HFFc6 (cell line): ENCODE results near the gene MYLK. TPM values are rescaled to one million over a fixed set of nuclear protein-coding genes. Genes with fewer than 3 reads are reported as not detected.
"Not testable (repeated sequence)": the region's sequence is repeated elsewhere in the genome, so short reads cannot be mapped to it uniquely, and the experiment has no call there.

ENCODE experiments used
- DNase-seq: peaks from one replicate; pipeline ENCODE4 v3.0.0-alpha.2; 2018
- H3K27ac Mint-ChIP-seq: 2 replicates; pipeline ENCODE4 v1.8.0; 2020; ENCODE audit warnings: mild to moderate bottlenecking, mixed read lengths
- H3K27me3 Mint-ChIP-seq: 2 replicates; pipeline ENCODE4 v1.8.0; 2021; ENCODE audit warnings: mild to moderate bottlenecking, moderate library complexity, mixed read lengths; ENCODE audit not compliant: insufficient read depth
- H3K36me3 Mint-ChIP-seq: 2 replicates; pipeline ENCODE4 v1.8.0; 2021; ENCODE audit warnings: low read depth, mixed read lengths
- H3K4me1 Mint-ChIP-seq: 2 replicates; pipeline ENCODE4 v1.8.0; 2020; ENCODE audit warnings: low read depth, mixed read lengths
- H3K4me3 Mint-ChIP-seq: 2 replicates; pipeline ENCODE4 v1.8.0; 2020; ENCODE audit warnings: mild to moderate bottlenecking, moderate library complexity, mixed read lengths
- H3K9me3 Mint-ChIP-seq: 2 replicates; pipeline ENCODE4 v1.8.0; 2020; ENCODE audit warnings: mild to moderate bottlenecking, mixed read lengths
- CTCF ChIP-seq: fragments of 200-600 bp; sonication (generic); IDR thresholded peaks from 2 replicates; pipeline ENCODE4 v1.5.0; 2021; ENCODE audit warnings: antibody characterized with exemption, mild to moderate bottlenecking
- total RNA-seq, 6 experiments: library from RNA; stranded (reverse); fragmentation: NEBNext Ultra II Directional; extraction: Animal tissue kit (Norgen Biotek cat#: 25700); gene quantifications; 2 replicates in 1 of 6; 3 replicates in 5 of 6; pipeline ENCODE4 v1.2.3, GENCODE V29; 2021

The MYLK gene
- total RNA-seq, 6 experiments from 2014 or later: 296 to 431 (median 335) TPM

DNA sequence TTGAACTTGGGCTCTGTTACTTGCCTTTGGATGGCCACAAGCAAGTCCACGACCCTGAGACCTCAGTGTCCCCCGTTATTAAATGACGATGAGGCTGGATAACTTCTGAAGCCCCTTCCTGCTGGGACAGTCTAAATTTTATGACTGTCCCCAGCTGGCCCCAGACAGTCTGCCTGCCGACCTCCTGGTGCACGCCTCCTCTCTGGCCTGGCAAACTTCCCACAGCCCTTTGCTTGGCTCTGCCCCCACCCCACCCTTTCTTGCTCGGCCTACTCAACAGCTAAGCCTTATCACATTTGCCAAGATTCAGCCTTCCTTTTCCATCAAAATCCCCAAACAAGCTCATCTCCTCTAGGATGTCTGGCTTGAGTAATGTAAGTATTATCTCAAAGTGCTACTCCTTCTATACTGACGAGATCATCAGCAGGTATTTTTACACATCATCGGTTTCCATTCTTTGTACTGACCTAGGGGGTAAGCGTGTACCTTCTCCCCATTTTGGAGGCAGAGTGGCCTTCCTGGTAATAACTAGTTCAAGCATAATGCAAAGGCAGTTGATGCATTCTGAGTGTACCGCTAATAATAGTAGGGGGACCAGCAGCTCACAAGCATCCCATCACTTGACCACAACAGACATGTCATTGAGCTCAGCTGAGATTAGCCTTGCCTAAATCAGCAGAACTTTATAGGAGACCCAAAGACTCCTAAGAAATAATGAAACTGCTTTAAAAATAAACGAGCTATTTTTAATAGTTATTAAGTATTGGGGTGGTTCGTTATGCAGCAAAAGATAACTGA is 178.4 kb downstream of the MYLK start:
- TF ChIP-seq CTCF: no peak
- H3K4me1 Mint-ChIP-seq: peaks cover 48% of the 10 kb centered on the region
- peaks cover 30% of the 10 kb centered on the region for H3K27me3 Mint-ChIP-seq
- H3K27ac Mint-ChIP-seq: peak overlapping the region; percentile 22
- H3K4me3 Mint-ChIP-seq: peak overlapping the region; percentile 15; the same call in 1 of the 2 replicates
- H3K36me3 Mint-ChIP-seq: peaks cover 58% of the 10 kb centered on the region
- DNase-seq: no peak
- H3K9me3 Mint-ChIP-seq: peaks cover under 1% of the 10 kb centered on the region; the same call in 1 of the 2 replicates

DNA sequence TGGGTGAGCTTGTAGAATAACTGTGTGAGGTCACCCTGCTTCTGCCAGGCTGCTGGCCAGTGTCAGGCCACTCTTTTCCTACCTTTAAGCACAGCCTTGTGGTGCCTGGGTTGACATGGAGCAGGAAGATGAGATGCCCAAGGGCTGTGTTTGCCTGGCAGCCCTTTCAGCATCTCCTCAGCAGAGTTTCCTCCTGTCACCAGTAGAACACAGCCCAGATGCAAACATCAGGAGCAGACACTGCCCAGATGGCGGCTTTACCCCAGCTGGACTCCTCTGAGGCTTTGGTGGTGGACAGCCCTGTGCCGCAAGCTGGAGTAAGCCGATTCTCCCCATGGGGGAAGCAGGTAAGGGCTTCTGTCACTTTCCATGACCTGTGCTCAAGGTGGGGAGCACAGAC is 180.5 kb downstream of the MYLK start:
- H3K27ac Mint-ChIP-seq, H3K4me3 Mint-ChIP-seq, H3K9me3 Mint-ChIP-seq, DNase-seq: not testable (repeated sequence)
- H3K36me3 Mint-ChIP-seq: peaks cover 59% of the 10 kb centered on the region
- peaks cover 25% of the 10 kb centered on the region for H3K27me3 Mint-ChIP-seq
- peaks cover 54% of the 10 kb centered on the region for H3K4me1 Mint-ChIP-seq

DNA sequence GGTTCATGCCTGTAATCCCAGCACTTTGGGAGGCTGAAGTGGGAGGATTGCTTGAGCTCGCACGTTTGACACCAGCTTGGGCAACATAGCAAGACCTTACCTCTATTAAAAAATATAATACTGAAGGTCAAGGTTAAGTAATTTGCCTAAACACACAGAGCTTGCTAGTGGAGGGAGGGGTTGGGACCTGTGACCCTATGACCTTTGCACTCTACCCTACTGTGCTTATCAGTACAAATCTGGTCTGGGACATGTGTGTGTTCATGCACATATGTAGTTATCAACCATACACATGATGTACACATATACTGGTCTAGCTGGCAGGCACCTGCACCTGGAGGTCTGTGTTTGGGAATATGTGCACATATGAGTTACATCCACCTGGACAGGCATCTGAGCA is 181.4 kb downstream of the MYLK start:
- peaks cover 4% of the 10 kb centered on the region; the same call in 1 of the 2 replicates for H3K9me3 Mint-ChIP-seq
- TF ChIP-seq CTCF: no peak
- no peak for DNase-seq
- 0 out of 2 replicates have a peak overlapping the region, but pooled peaks have one; percentile 20 for H3K27ac Mint-ChIP-seq
- peaks cover 59% of the 10 kb centered on the region for H3K4me1 Mint-ChIP-seq
- H3K27me3 Mint-ChIP-seq: peaks cover 27% of the 10 kb centered on the region
- peaks cover 65% of the 10 kb centered on the region for H3K36me3 Mint-ChIP-seq
- H3K4me3 Mint-ChIP-seq: no peak overlapping the region

- not testable (repeated sequence) for H3K4me3 Mint-ChIP-seq, H3K9me3 Mint-ChIP-seq
- H3K36me3 Mint-ChIP-seq: peaks cover 63% of the 10 kb centered on the region
- H3K27ac Mint-ChIP-seq: peak overlapping the region; percentile 53
- peaks cover 60% of the 10 kb centered on the region for H3K4me1 Mint-ChIP-seq
- TF ChIP-seq CTCF: peak; percentile 75
- DNase-seq: peak; percentile 58
- H3K27me3 Mint-ChIP-seq: peaks cover 32% of the 10 kb centered on the region
Measured at GRCh38 chr3:123702057-123702456, 182.1 kb downstream of the MYLK start.

DNA sequence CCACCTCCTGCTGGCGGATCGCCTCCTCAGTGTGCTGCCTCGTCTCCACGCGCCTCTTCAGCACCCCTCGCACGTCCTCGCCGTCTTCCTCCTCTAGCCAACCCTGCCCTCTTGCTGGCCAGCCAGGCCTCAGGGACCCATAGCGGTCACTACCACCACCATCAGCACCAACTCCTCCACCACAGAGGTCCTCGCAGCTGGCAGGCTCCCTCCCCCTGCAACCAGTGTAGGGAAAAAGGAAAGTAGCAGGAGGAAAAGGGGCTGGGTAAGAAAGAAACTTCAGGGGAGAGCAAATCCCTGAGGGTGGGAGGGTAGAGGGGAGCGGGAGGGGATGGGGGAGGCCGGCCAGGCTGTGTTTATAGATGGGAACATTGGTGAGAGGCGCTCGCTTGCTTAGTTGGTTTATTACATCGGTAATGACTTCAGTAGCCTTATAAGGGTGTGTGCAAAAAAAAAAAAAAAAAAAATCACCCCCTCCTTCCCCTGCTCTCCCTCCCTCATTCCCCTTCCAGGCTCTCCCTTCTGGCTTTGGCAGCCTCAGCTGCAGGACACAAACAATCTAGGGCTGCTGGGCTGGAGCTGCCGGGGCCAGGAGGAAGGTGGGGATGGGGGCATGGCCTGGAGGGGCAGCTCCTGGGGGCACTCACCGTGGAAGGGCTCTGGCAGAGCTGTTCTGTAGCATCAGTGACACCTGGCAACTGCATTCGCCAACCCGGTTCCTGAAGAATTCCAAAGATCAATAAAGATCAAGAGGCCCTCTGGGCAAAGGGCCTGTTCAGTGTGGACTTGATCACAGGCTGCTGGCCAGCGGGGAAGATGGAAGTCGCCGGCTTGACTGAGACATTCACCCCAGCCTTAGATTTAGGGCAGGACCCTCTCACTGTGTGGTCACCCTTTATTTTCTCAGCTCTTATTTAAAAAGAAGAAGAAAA is 183.1 kb downstream of the MYLK start:
- DNase-seq: no peak
- Mint-ChIP-seq H3K9me3 (peaks cover 9% of the 10 kb centered on the region; the same call in 1 of the 2 replicates), H3K27me3 (peaks cover 38% of the 10 kb centered on the region), H3K36me3 (peaks cover 63% of the 10 kb centered on the region), H3K4me1 (peaks cover 60% of the 10 kb centered on the region), H3K4me3 (peak overlapping the region; percentile 35; the same call in 1 of the 2 replicates), H3K27ac (peak overlapping the region; percentile 43)
- no peak for TF ChIP-seq CTCF
